Measurements from ENCODE around the gene RAB1B.
"Not testable (repeated sequence)": the region's sequence is repeated elsewhere in the genome, so short reads cannot be mapped to it uniquely, and the experiment has no call there.

RAB1B gene

GRCh38 chr11:66239998-66240780, 28.2 kb upstream of the RAB1B start:
- DNase-seq: no peak

DNA sequence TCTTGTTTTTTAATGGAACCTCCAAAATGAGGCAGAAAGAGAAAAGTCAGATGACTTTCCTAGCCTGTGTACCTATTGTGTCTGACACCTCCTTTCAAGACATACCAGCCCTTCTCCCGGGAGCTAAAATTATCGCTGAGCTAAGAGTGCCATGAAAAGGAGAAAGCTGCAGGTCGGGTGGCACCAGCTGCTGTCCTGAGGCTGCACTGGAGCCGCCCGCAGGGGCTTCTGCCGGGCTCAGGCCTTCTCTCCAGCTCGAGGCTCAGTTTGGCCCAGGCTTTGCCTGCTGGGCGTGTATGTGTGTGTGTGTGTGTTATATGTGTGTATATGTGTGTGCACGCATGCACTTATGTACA, 27.7 kb upstream of the RAB1B start:
- DNase-seq: no peak

GRCh38 chr11:66242095-66242765, 26.2 kb upstream of the RAB1B start:
- DNase-seq: no peak

GRCh38 chr11:66243782-66244535, 24.5 kb upstream of the RAB1B start:
- no peak for DNase-seq

DNA sequence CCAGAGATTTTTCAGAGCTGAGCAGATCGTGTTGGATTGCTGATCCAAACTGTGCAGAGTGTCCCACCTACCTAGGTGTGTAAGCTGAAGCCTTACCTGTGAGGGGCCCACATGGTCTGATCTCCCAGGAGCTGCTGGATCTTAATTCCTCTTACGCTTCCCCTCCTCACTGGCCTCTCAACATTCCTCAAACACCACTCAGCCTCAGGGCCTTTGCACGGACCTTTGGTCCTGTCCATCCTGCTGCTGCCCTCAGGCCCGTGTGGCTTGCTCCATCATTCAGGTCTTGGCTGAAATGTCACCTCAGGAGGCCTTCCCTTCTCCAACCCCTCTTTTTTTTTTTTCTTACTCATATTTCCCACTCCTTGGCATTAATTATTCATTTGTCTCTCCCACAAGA, 21.1 kb upstream of the RAB1B start:
- no peak for DNase-seq

GRCh38 chr11:66247801-66248200, 20.6 kb upstream of the RAB1B start:
- DNase-seq: no peak

GRCh38 chr11:66248903-66249302, 19.5 kb upstream of the RAB1B start:
- no peak for DNase-seq

- DNase-seq: no peak
Measured at GRCh38 chr11:66251809-66252208, 16.6 kb upstream of the RAB1B start.

GRCh38 chr11:66253081-66253480, 15.4 kb upstream of the RAB1B start:
- DNase-seq: not testable (repeated sequence)

- DNase-seq: no peak
Measured at GRCh38 chr11:66258473-66258893, 10.0 kb upstream of the RAB1B start.

DNA sequence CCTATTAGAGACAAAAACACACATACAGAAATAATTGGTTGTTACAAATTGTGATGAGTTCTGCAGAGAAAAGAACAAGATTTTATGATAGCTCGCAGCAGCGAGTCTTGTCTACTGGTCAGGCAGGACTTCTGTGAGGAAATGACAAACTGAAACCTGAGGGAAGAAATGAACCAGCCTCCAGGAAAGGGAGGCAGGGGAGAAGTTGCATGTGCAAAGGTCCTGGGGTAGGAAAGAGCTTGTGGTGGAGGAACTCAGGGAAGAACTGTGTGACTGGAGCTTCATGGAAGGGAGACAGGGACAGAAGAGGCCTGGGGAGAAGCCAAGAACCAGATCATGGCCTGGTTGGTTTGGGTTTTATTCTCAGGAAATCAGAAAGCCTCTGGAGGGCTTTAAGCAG, 9.2 kb upstream of the RAB1B start:
- DNase-seq: no peak

DNA sequence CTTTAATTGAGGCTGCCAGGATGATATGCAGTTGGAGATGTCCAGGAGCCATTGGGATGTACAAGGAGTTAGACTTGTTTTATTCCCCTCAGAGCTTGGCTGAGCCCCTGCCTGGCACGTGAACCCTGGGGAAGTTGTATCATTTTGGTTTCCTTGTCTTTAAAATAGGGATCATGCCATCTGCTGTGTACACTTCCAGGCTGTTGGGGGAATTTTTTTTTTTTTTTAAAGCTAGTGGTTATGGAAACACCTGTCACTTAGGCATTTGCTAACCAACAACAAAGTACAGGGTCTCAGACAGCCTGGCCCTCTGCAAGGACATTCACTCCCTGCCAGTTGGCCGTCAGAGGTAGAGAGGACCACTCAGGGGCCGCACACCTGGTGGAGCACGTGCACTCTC, 8.5 kb upstream of the RAB1B start:
- no peak for DNase-seq

- DNase-seq: no peak
Measured at GRCh38 chr11:66261578-66261977, 6.9 kb upstream of the RAB1B start.

- no peak for DNase-seq
Measured at GRCh38 chr11:66262191-66262590, 6.2 kb upstream of the RAB1B start.

- no peak for DNase-seq
Measured at GRCh38 chr11:66262696-66263095, 5.7 kb upstream of the RAB1B start.

DNA sequence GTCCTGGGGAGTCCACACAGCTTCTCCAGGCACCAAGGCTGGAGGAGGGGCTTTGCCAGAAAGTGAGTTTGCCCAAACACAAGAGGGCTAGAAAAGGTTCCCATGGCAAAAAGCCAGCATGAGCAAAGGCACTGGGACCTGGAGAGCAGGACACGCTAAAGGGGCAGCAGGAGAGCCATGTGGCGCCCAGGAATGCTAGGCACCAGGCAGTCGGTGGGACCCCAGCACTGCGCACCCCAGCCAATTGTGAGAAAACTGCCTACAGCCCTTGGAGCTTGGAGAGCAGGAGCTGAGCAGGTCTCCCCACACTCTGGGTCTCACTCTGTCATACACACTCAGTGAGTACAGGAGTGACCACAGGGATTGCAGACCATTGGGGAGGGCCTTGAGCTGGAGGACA, 5.2 kb upstream of the RAB1B start:
- no peak for DNase-seq

GRCh38 chr11:66263785-66264184, 4.7 kb upstream of the RAB1B start:
- no peak for DNase-seq

DNA sequence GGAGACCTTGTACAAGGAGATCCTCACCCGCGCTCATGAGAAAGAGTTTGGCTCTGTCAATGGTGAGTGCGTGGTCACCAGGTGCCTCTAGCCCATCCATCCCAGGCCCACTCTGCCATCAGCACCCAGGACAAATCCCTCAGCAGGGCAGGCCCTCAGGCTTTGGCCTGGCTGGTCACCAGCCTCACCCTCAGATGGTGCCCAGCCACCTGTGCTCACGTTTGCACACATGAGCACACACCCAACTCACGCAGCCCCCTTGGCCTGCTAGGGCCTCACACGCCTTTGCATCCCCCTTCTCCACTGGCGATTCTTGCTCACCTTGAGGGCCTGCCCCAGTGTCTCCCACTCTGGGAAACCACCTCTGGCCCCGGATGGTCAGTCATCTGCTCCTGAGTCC, 4.1 kb upstream of the RAB1B start:
- no peak for DNase-seq

DNA sequence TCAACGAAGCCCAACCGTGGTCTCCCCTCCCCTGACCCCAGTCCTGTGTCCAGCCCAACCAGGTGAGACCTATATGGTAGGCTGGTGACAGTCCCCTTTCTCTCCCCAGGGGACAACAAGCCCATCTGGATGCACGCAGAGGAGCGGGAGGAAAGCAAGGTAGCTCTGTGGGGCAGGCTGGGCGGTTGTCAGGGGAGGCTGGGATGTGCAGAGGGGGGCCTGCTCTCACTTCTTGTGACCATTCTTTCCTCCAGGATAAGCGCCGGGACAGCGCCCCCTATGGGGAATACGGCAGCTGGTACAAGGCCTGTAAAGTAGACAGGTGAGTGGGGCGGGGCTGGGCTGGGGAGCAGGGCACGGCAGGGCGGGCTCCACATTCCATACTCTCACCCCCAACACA, 3.5 kb upstream of the RAB1B start:
- no peak for DNase-seq

GRCh38 chr11:66265531-66266377, 2.7 kb upstream of the RAB1B start:
- no peak for DNase-seq

DNA sequence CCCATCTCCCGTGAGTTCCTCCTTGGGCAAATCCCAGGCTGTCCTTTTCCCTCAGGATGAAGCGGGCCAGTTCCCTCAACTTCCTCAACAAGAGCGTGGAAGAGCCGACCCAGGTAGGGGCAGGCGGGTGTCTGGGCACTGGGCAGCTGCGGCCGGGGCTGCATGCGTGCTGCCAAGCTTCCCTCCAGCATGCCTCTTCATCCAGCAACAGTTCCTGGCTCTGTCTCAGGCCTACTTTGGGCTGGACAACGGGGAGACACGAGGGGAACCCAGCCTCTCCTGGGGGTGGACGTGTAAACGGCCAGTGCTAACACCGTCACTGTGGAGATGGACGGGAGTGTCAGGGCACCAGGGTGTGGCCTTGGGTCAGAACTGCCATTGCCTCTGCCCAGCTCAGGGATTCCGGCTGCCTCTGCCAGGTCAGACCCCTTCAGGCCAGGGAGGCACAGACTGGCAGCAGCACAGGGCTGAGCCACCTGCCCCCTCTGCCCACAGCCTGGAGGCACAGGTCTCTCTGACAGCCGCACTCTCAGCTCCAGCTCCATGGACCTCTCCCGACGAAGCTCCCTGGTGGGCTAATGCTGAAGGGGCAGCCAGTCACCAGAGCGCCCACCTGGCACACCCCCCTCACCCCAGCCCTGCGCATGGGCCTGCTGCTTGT, 1.9 kb upstream of the RAB1B start:
- no peak for DNase-seq

DNA sequence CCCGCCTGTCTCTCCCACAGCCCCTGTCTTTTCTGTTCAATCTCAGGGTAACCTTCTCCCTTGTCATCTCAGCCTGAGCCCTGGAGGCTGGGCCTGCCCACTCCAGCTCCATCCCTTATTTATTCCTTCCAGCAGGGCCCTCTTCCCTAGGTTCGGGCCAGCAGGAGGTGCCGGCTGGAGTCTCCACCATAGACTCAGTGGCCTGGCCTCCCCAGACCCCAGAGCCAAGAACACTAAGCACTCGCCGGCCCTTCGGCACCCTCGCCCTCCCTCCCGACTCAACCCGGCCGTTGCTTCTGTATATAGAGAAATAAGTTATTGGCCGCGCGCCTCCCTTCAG, 1.4 kb upstream of the RAB1B start:
- no peak for DNase-seq
